Spleen (tissue), 11 donors: ENCODE data around the gene PAQR4. TPM values are rescaled to one million over a fixed set of nuclear protein-coding genes. Genes with fewer than 3 reads are reported as not detected.

ENCODE experiments used
- DNase-seq: peaks from one replicate; pipeline ENCODE4 v3.0.0-alpha.2; 2020
- H3K27ac ChIP-seq, 8 donors: fragments of 200-600 bp; sonication (generic) in 7 of 8; 1 replicate in 4 of 8; 2 replicates in 4 of 8; pipeline versions ENCODE4 v1.5.0 to v1.8.0; 2016 to 2021; ENCODE audit warnings: inconsistent platforms in 4 of 8, mild to moderate bottlenecking in 4 of 8, moderate library complexity in 1 of 8
- H3K27me3 ChIP-seq, 7 donors: fragments of 200-600 bp; sonication (generic) in 6 of 7; replicated peaks in 1 of 7; 1 replicate in 4 of 7; 2 replicates in 3 of 7; pipeline versions ENCODE4 v1.5.0 to v1.8.0; 2016 to 2021; ENCODE audit warnings: inconsistent platforms in 3 of 7, mild to moderate bottlenecking in 1 of 7
- H3K36me3 ChIP-seq, 6 donors: fragments of 200-600 bp; sonication (generic) in 5 of 6; 1 replicate in 4 of 6; 2 replicates in 2 of 6; pipeline versions ENCODE4 v1.5.0 to v1.8.0; 2016 to 2021; ENCODE audit warnings: inconsistent platforms in 2 of 6
- H3K4me1 ChIP-seq, 6 donors: fragments of 200-600 bp; sonication (generic) in 5 of 6; 1 replicate in 3 of 6; 2 replicates in 3 of 6; pipeline versions ENCODE4 v1.5.0 to v1.8.0; 2016 to 2021; ENCODE audit warnings: inconsistent platforms in 3 of 6
- H3K4me3 ChIP-seq, 8 donors: fragments of 200-600 bp; sonication (generic) in 7 of 8; 1 replicate in 4 of 8; 2 replicates in 4 of 8; pipeline versions ENCODE4 v1.5.0 to v1.8.0; 2016 to 2021; ENCODE audit warnings: inconsistent platforms in 4 of 8, mild to moderate bottlenecking in 4 of 8, moderate library complexity in 2 of 8
- H3K9me3 ChIP-seq, 8 donors: fragments of 200-600 bp; sonication (generic) in 7 of 8; 1 replicate in 4 of 8; 2 replicates in 4 of 8; pipeline versions ENCODE4 v1.5.0 to v1.8.0; 2016 to 2021; ENCODE audit warnings: inconsistent platforms in 4 of 8
- POLR2A ChIP-seq, 3 donors: fragments of 450-650 bp; IDR thresholded peaks; one replicate each; pipeline ENCODE4 v1.5.1; 2017; ENCODE audit warnings: antibody characterized with exemption in 3 of 3, mild to moderate bottlenecking in 1 of 3
- POLR2AphosphoS5 ChIP-seq, 3 donors: sonication (generic); formaldehyde crosslinking; IDR thresholded peaks; one replicate each; pipeline ENCODE4 v1.5.1; 2017; ENCODE audit warnings: antibody characterized with exemption in 3 of 3
- WGBS, 5 donors: extraction: QIAGEN DNeasy Blood & Tissue Kit in 3 of 5; methylation state at CpG; one replicate each; pipeline versions ENCODE4 v1.1.5 to v1.1.7; 2013 to 2018; 5-methylcytosine and 5-hydroxymethylcytosine counted together
- intact Hi-C: fragments of 100-400 bp; cut with DNase I; formaldehyde crosslinking; loops from one replicate; pipeline ENCODE4 v1.15.0; 2023; ENCODE audit warnings: low total_unique reads
- polyA plus RNA-seq, 3 donors: library from polyadenylated mRNA; stranded (reverse); fragments of 200-250 nt; gene quantifications; one replicate each; pipeline ENCODE4 v1.2.1, GENCODE V29; 2013
- total RNA-seq, 7 donors: library from RNA; depleted of rRNA in 3 of 7; stranded (reverse); fragments of >200 nt in 3 of 7; fragmentation: NEBNext Ultra II Directional in 4 of 7; extraction: Animal tissue kit (Norgen Biotek cat#: 25700) in 4 of 7; gene quantifications; one replicate each; pipeline versions ENCODE4 v1.1.0 to v1.2.1, GENCODE V29; 2016 to 2021
- TF ChIP-seq, protein P1 (sequence below), 11 experiments: fragments of 200-600 bp in 7 of 11; fragments of 450-650 bp in 4 of 11; sonication (generic) in 4 of 11; IDR thresholded peaks in 8 of 11; conservative IDR thresholded peaks in 3 of 11; 1 replicate in 7 of 11; 2 replicates in 4 of 11; pipeline versions ENCODE4 v1.4.0 to v1.8.0; 2016 to 2021; ENCODE audit warnings: antibody characterized with exemption in 11 of 11, inconsistent platforms in 4 of 11, mild to moderate bottlenecking in 1 of 11
- donor health status: healthy with polysubstance abuse.
- donor health status: DM: no; HTN: no; CAD: no; lungs with moderate emphysema.
- donor health status: DM: no; HTN: no; CAD: no.
- donor health status: Bipolar disorder and iron deficiency.
- donor health status: healthy.
- donor health status: DM: no; HTN: no; CAD: no.
- donor health status: DM: yes; HTN: yes; CAD: no.

PAQR4 gene
- total and polyA plus RNA-seq, 10 donors, result 2.1 to 9.0 (median 6.3) TPM

DNA sequence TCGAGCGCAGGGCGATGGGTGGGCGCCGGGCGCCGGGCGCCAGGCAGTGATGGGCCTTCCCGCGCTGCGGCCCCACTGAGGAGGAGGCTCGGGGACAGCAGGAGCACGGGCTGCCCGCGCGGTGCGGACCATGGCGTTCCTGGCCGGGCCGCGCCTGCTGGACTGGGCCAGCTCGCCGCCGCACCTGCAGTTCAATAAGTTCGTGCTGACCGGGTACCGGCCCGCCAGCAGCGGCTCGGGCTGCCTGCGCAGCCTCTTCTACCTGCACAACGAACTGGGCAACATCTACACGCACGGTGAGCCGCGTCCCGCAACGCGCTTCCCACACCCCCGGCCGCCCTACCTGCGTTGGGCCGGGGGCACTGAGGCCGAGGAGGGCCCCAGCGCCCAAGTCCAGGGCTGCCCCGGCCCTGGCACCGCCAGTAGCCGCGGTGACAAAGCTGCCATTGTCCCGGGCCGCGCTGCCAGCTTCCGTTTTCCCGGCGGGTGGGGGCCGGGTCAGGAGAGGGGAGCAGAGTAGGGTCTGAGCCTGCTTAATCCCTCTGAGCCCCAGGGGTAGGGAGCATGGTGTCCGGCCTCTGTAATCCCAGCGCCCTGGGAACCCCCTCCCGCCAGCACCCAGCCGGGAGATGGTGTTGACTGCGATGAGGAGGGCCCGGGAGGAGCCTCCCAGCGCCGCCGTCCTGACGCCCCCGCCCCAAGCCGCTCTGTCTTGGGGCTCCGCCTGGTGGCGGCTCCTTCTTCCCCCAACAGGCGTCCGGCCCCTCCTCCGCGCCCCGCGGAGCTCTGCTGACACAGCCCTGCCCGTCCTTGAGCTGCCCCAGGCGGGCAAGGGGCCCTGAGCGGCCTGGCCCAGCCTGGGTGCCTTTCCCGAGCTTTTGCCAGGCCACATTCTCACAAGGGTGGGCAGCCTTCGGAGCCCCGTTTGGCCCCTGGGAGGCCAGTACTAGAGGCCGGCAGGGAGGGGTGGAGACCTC, 685 bp downstream of the PAQR4 start:
- DNase-seq, result peak; percentile 92
- peak overlapping the region in 4 of 8 donors; percentile 56 to 79 (median 74) for H3K27ac ChIP-seq
- intact Hi-C loops, result no loop called here

DNA sequence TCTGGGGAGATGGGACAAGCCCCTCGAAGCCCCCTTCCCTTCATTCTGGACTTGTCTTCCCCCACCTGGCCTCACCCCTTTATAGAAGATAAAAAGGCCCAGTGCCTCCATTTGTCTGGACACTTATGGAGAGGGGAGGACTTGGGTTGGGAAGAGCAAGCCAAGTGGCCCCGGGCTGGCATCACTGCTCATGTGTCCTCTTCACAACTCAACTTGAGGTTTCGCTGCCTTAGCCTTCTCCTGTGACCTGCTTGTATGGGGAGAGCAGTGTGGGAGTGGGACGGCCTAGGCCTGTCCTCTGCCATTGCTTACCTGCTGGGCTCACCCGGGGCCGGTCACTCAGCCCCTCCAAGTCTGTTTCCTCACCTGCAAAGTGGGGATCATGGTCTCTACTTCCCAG, 1.4 kb downstream of the PAQR4 start:
- peaks cover 12 to 49% (median 31%) of the 10 kb centered on the region in 7 donors for H3K27me3 ChIP-seq
- 81 to 90% (median 83%) methylated on average over 3 to 6 of the region's 6 CpGs for WGBS, 5 donors
- peak overlapping the region in 5 of 8 donors; percentile 74 to 95 (median 85) for H3K4me3 ChIP-seq
- no peak for DNase-seq
- H3K9me3 ChIP-seq, result no peaks in the 10 kb centered on the region
- intact Hi-C loops, result no loop called here
- peaks cover 0 to 43% (median 0%) of the 10 kb centered on the region in 6 donors for H3K36me3 ChIP-seq
- peak overlapping the region in 2 of 8 donors; percentile 75 to 79 for H3K27ac ChIP-seq
- TF ChIP-seq POLR2AphosphoS5 (IDR thresholded peaks at IDR 0.05) (no peak), POLR2A (IDR thresholded peaks at IDR 0.05) (no peak)
- TF ChIP-seq, protein P1, sequence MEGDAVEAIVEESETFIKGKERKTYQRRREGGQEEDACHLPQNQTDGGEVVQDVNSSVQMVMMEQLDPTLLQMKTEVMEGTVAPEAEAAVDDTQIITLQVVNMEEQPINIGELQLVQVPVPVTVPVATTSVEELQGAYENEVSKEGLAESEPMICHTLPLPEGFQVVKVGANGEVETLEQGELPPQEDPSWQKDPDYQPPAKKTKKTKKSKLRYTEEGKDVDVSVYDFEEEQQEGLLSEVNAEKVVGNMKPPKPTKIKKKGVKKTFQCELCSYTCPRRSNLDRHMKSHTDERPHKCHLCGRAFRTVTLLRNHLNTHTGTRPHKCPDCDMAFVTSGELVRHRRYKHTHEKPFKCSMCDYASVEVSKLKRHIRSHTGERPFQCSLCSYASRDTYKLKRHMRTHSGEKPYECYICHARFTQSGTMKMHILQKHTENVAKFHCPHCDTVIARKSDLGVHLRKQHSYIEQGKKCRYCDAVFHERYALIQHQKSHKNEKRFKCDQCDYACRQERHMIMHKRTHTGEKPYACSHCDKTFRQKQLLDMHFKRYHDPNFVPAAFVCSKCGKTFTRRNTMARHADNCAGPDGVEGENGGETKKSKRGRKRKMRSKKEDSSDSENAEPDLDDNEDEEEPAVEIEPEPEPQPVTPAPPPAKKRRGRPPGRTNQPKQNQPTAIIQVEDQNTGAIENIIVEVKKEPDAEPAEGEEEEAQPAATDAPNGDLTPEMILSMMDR (IDR thresholded peaks at IDR 0.05 in 8 of 11, conservative IDR thresholded peaks at IDR 0.05 in 3 of 11), result no peak
- H3K4me1 ChIP-seq, result peaks cover 12 to 61% (median 52%) of the 10 kb centered on the region in 6 donors

More for the DNA sequence above, 685 bp downstream of the PAQR4 start:
- Histone ChIP-seq H3K27me3 (peaks cover 12 to 56% (median 38%) of the 10 kb centered on the region in 7 donors), H3K9me3 (no peaks in the 10 kb centered on the region), H3K4me3 (peak overlapping the region; percentile 53 to 95 (median 81)), H3K4me1 (peaks cover 17 to 68% (median 59%) of the 10 kb centered on the region in 6 donors), H3K36me3 (peaks cover 0 to 35% (median 0%) of the 10 kb centered on the region in 6 donors)
- 1 to 6% (median 2%) methylated on average over 8 to 83 of the region's 83 CpGs for WGBS, 5 donors
- TF ChIP-seq, protein P1 (IDR thresholded peaks at IDR 0.05 in 8 of 11, conservative IDR thresholded peaks at IDR 0.05 in 3 of 11), result peak in 8 of 11 experiments; percentile 18 to 67 (median 56)
- TF ChIP-seq POLR2A (IDR thresholded peaks at IDR 0.05) (no peak), POLR2AphosphoS5 (IDR thresholded peaks at IDR 0.05) (peak in 2 of 3 donors; percentile 39 to 68)

DNA sequence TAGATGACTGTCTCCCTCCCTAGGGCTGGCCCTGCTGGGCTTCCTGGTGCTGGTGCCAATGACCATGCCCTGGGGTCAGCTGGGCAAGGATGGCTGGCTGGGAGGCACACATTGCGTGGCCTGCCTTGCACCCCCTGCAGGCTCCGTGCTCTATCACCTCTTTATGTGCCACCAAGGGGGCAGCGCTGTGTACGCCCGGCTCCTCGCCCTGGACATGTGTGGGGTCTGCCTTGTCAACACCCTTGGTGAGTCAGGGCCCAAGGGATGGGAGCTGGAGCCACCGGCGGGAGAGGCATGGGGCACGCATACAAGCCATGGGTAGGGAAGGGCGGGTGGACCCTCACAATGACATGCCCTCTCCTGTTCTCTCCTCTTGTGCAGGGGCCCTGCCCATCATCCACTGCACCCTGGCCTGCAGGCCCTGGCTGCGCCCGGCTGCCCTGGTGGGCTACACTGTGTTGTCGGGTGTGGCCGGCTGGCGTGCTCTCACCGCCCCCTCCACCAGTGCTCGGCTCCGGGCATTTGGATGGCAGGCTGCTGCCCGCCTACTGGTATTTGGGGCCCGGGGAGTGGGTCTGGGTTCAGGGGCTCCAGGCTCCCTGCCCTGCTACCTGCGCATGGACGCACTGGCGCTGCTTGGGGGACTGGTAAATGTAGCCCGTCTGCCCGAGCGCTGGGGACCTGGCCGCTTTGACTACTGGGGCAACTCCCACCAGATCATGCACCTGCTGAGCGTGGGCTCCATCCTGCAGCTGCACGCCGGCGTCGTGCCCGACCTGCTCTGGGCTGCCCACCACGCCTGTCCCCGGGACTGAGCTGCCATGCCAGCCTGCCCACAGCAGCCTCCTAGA, 2.2 kb downstream of the PAQR4 start:
- no peak overlapping the region for H3K4me3 ChIP-seq
- intact Hi-C loops, result no loop called here
- TF ChIP-seq POLR2AphosphoS5 (IDR thresholded peaks at IDR 0.05), result no peak
- no peak for TF ChIP-seq POLR2A (IDR thresholded peaks at IDR 0.05)
- TF ChIP-seq, protein P1 (IDR thresholded peaks at IDR 0.05 in 8 of 11, conservative IDR thresholded peaks at IDR 0.05 in 3 of 11), result no peak
- H3K9me3 ChIP-seq, result no peaks in the 10 kb centered on the region
- WGBS, 5 donors, result 80 to 91% (median 88%) methylated on average over 15 to 35 of the region's 35 CpGs
- no peak for DNase-seq
- H3K27me3 ChIP-seq, result peaks cover 9 to 41% (median 23%) of the 10 kb centered on the region in 7 donors
- no peak overlapping the region for H3K27ac ChIP-seq
- H3K4me1 ChIP-seq, result peaks cover 12 to 53% (median 44%) of the 10 kb centered on the region in 6 donors
- H3K36me3 ChIP-seq, result peaks cover 0 to 51% (median 0%) of the 10 kb centered on the region in 6 donors
